K562 (cell line): Measurements from ENCODE around the gene IL15. TPM values are rescaled to one million over a fixed set of nuclear protein-coding genes. Genes with fewer than 3 reads are reported as not detected.

Experiments
- ATAC-seq: fragments of 200-7000 bp; cut with Tn5 transposase; 3 replicates; pipeline ENCODE4 v1.9.1; 2020; ENCODE audit warnings: moderate library complexity
- BruUV-seq: library from RNA; stranded (reverse); fragments of 400-500 nt; replicated peaks from 2 replicates; lab custom pipeline; 2021; lab: Mats Ljungman, UMichigan
- CTCF ChIA-PET: fragments of 300-600 bp; formaldehyde crosslinking; extraction: SDS; loops from one replicate; lab custom pipeline; 2021; ENCODE audit warnings: low intra/inter-chr PET ratio; lab: Yijun Ruan, JAX
- POLR2A ChIA-PET: fragments of 300-600, 350-650 bp; sonication (Branson Sonifier 250); formaldehyde crosslinking; extraction: SDS; loops from one replicate; lab custom pipeline; 2021; ENCODE audit warnings: antibody characterized with exemption, inconsistent platforms; lab: Yijun Ruan, JAX
- DNase-seq, 4 experiments: peaks; one replicate each; pipeline versions ENCODE4 v3.0.0 to v3.0.0-alpha.2; 2011 to 2018; ENCODE audit warnings: low spot score in 3 of 4, mixed read lengths in 3 of 4; ENCODE audit errors: extremely low read depth in 1 of 4
- FAIRE-seq: peaks from 2 replicates; lab custom pipeline; 2011; peaks lifted over from hg19 to GRCh38; lab: Jason Lieb, UNC
- H2AFZ ChIP-seq: 2 replicates; pipeline ENCODE4 v1.6.0; 2011; ENCODE audit warnings: low read depth, low read length, control low read depth, inconsistent platforms
- H3K27ac ChIP-seq: fragments of 200-600 bp; 3 replicates; pipeline ENCODE4 v1.8.0; 2011; ENCODE audit warnings: low read depth, mild to moderate bottlenecking, control low read depth, inconsistent platforms, low read length, moderate library complexity, mixed read lengths; ENCODE audit errors: extremely low read depth
- H3K27me3 ChIP-seq, 2 experiments: fragments of 300-600 bp in 1 of 2; 2 replicates in 1 of 2; 3 replicates in 1 of 2; pipeline versions ENCODE4 v1.6.0 to v1.8.0; 2011; ENCODE audit warnings: inconsistent platforms in 2 of 2, low read length in 2 of 2, mild to moderate bottlenecking in 1 of 2, mixed read lengths in 1 of 2, moderate library complexity in 1 of 2; ENCODE audit not compliant: control insufficient read depth in 2 of 2, insufficient read depth in 2 of 2
- H3K36me3 ChIP-seq: fragments of 300-600 bp; 3 replicates; pipeline ENCODE4 v1.8.0; 2011; ENCODE audit warnings: mild to moderate bottlenecking, low read length, inconsistent platforms; ENCODE audit not compliant: control insufficient read depth, insufficient read depth
- H3K4me1 ChIP-seq, 2 experiments: fragments of 200-600 bp in 1 of 2; replicated peaks in 1 of 2; 2 replicates in 1 of 2; 3 replicates in 1 of 2; pipeline versions ENCODE4 v1.5.1 to v1.8.0; 2011; ENCODE audit warnings: inconsistent platforms in 2 of 2, low read length in 2 of 2, mild to moderate bottlenecking in 1 of 2, mixed read lengths in 1 of 2, moderate library complexity in 1 of 2; ENCODE audit not compliant: control insufficient read depth in 2 of 2, insufficient read depth in 2 of 2
- H3K4me2 ChIP-seq: 2 replicates; pipeline ENCODE4 v1.6.1; 2011; ENCODE audit warnings: low read length, control low read depth, inconsistent platforms, mixed read lengths; ENCODE audit not compliant: insufficient read depth
- H3K4me3 ChIP-seq: fragments of 200-600 bp; sonication (generic), shearing (Covaris generic); 2 replicates; pipeline ENCODE4 v1.5.1; 2016; ENCODE audit warnings: control low read depth, inconsistent platforms
- H3K79me2 ChIP-seq: fragments of 200-600 bp; 3 replicates; pipeline ENCODE4 v1.8.0; 2011; ENCODE audit warnings: low read length, inconsistent platforms; ENCODE audit not compliant: control insufficient read depth, insufficient read depth
- H3K9ac ChIP-seq, 2 experiments: 2 replicates each; pipeline versions ENCODE4 v1.6.0 to v1.6.1; 2011; ENCODE audit warnings: low read depth in 2 of 2, low read length in 2 of 2, control low read depth in 1 of 2, inconsistent platforms in 1 of 2, mild to moderate bottlenecking in 1 of 2, mixed read lengths in 1 of 2; ENCODE audit not compliant: insufficient read depth in 1 of 2
- H3K9me1 ChIP-seq: one replicate; pipeline ENCODE4 v1.6.0; 2011; ENCODE audit warnings: inconsistent platforms, mild to moderate bottlenecking, low read length, moderate library complexity; ENCODE audit not compliant: control insufficient read depth, insufficient read depth
- H3K9me3 ChIP-seq: replicated peaks from 2 replicates; pipeline ENCODE4 v1.5.1; 2011; ENCODE audit warnings: low read depth, low read length, inconsistent platforms; ENCODE audit not compliant: control insufficient read depth, insufficient read depth
- H4K20me1 ChIP-seq: replicated peaks from 2 replicates; pipeline ENCODE4 v1.6.1; 2011; ENCODE audit warnings: low read length, inconsistent platforms, mixed read lengths; ENCODE audit not compliant: control insufficient read depth, insufficient read depth
- CAMTA2 ChIP-seq: fragments of 250-450 bp; sonication (Bioruptor Pico); conservative IDR thresholded peaks from 2 replicates; pipeline ENCODE4 v1.5.1; 2022
- COPS2 ChIP-seq: fragments of 450-650 bp; conservative IDR thresholded peaks from 2 replicates; pipeline ENCODE4 v1.6.1; 2016; ENCODE audit warnings: mild to moderate bottlenecking, moderate library complexity
- CREB5 ChIP-seq: fragments of 250-450 bp; sonication (Bioruptor Pico); IDR thresholded peaks from 2 replicates; pipeline ENCODE4 v1.5.0; 2020; ENCODE audit warnings: mild to moderate bottlenecking
- DPF2 ChIP-seq: fragments of 450-650 bp; IDR thresholded peaks from 2 replicates; pipeline ENCODE4 v1.6.1; 2016
- HDAC1 ChIP-seq, 2 experiments: fragments of 450-650 bp; IDR thresholded peaks; 2 replicates each; pipeline ENCODE4 v1.6.1; 2016 to 2017; ENCODE audit warnings: inconsistent platforms in 1 of 2, mild to moderate bottlenecking in 1 of 2, moderate library complexity in 1 of 2
- HDAC3 ChIP-seq: fragments of 450-650 bp; IDR thresholded peaks from 2 replicates; pipeline ENCODE4 v1.6.1; 2018; ENCODE audit warnings: borderline replicate concordance, mild to moderate bottlenecking, moderate library complexity; ENCODE audit not compliant: partially characterized antibody
- MTF1 ChIP-seq: fragments of 250-450 bp; sonication (Bioruptor Pico); IDR thresholded peaks from 2 replicates; pipeline ENCODE4 v1.9.0; 2021; ENCODE audit warnings: moderate library complexity, mild to moderate bottlenecking, inconsistent platforms, borderline replicate concordance
- PTRF ChIP-seq: fragments of 450-650 bp; IDR thresholded peaks from 2 replicates; pipeline ENCODE4 v1.6.1; 2016; ENCODE audit warnings: mild to moderate bottlenecking, missing genetic modification characterization, missing compliant biosample characterization
- RHOXF2B ChIP-seq: fragments of 250-450 bp; sonication (Bioruptor Pico); conservative IDR thresholded peaks from 2 replicates; pipeline ENCODE4 v1.5.1; 2021
- SOX6 ChIP-seq: fragments of 450-650 bp; IDR thresholded peaks from 2 replicates; pipeline ENCODE4 v1.6.1; 2014; ENCODE audit warnings: mild to moderate bottlenecking
- U2AF1 ChIP-seq: fragments of 200-400 bp; formaldehyde crosslinking; optimal IDR thresholded peaks from 2 replicates; pipeline ENCODE3; 2017; ENCODE audit warnings: mild to moderate bottlenecking, low read depth, low read length, moderate library complexity
- ZKSCAN3 ChIP-seq: fragments of 250-450 bp; sonication (Bioruptor Pico); IDR thresholded peaks from 2 replicates; pipeline ENCODE4 v1.4.0; 2020
- ZNF699 ChIP-seq: fragments of 250-450 bp; sonication (Bioruptor Pico); IDR thresholded peaks from 2 replicates; pipeline ENCODE4 v1.8.0; 2021; ENCODE audit warnings: mild to moderate bottlenecking, moderate library complexity; ENCODE audit not compliant: insufficient replicate concordance
- WGBS: fragments of 100-300 bp; shearing (Covaris generic); methylation state at CpG from one replicate; pipeline ENCODE4 v1.1.6; 2016; ENCODE audit warnings: low coverage, mixed read lengths; ENCODE audit not compliant: insufficient coverage; ENCODE audit errors: missing lambda C conversion rate; 5-methylcytosine and 5-hydroxymethylcytosine counted together
- in situ Hi-C: fragments of 300-500 bp; cut with MboI; formaldehyde crosslinking; loops from 4 replicates; pipeline ENCODE4 v1.15.0; 2018; ENCODE audit warnings: inconsistent platforms, mixed read lengths
- intact Hi-C: fragments of 100-400 bp; cut with micrococcal nuclease; formaldehyde crosslinking; loops from 2 replicates; pipeline ENCODE4 v1.14.2; 2022
- polyA plus RNA-seq, 8 experiments: library from polyadenylated mRNA; depleted of rRNA in 4 of 8; stranded (reverse) in 5 of 8; unstranded in 3 of 8; fragments of >200 nt; fragmentation: Nextera tagmentation in 2 of 8; fragmentation: Illumina TruSeq in 1 of 8; extraction: Ambion mirVana in 2 of 8; extraction: Trizol in 1 of 8; gene quantifications; 2 replicates each; pipeline versions ENCODE4 v1.2.1 to v1.2.3, GENCODE V29; 2011 to 2014; ENCODE audit warnings: inconsistent platforms in 1 of 8, missing spikeins in 1 of 8
- total RNA-seq, 7 experiments: library from RNA; depleted of rRNA in 6 of 7; stranded (reverse); fragments of >200 nt in 6 of 7; fragmentation: Illumina TruSeq in 2 of 7; extraction: Trizol in 2 of 7; gene quantifications; 2 replicates each; pipeline versions ENCODE4 v1.2.1 to v1.2.3, GENCODE V29; 2011 to 2021; ENCODE audit warnings: low replicate concordance in 1 of 7

IL15 gene
- total and polyA plus RNA-seq, 9 of the 15 experiments (the other 6 are each of a cell fraction or from before 2014, with no cell fraction given): 0.13 to 0.50 (median 0.34) TPM

GRCh38 chr4:141609243-141609642 lies 27.1 kb upstream of the IL15 start:
- H3K4me1 ChIP-seq: no peaks in the 10 kb centered on the region
- CTCF ChIA-PET: no interaction called here
- DNase-seq: no peak
- no peak for TF ChIP-seq RHOXF2B (CRISPR knock-in tag)
- TF ChIP-seq ZNF699 (CRISPR knock-in tag): no peak
- no peak for TF ChIP-seq CREB5
- TF ChIP-seq HDAC3: no peak
- TF ChIP-seq ZKSCAN3 (CRISPR knock-in tag): no peak
- no peak for TF ChIP-seq SOX6
- TF ChIP-seq CAMTA2: no peak
- TF ChIP-seq DPF2: no peak
- TF ChIP-seq HDAC1 (IDR thresholded peaks at IDR 0.05): no peak
- no peak for TF ChIP-seq MTF1 (CRISPR knock-in tag)
- no peak for TF ChIP-seq PTRF (tag)
- no peak for TF ChIP-seq COPS2
- no peak for TF ChIP-seq U2AF1
- TF ChIP-seq, all 486 proteins: peak for 0
- Histone ChIP-seq H2AFZ (no peak overlapping the region), H3K36me3 (no peaks in the 10 kb centered on the region), H4K20me1 (no peaks in the 10 kb centered on the region), H3K9me3 (no peaks in the 10 kb centered on the region), H3K4me2 (no peak overlapping the region), H3K9ac (no peak overlapping the region), H3K27ac (no peak overlapping the region), H3K9me1 (no peaks in the 10 kb centered on the region), H3K27me3 (no peaks in the 10 kb centered on the region), H3K4me3 (no peak overlapping the region), H3K79me2 (no peaks in the 10 kb centered on the region)
- FAIRE-seq (no peak), ATAC-seq (no peak)
- intact Hi-C loops (no loop called here), in situ Hi-C loops (no loop called here)
- POLR2A ChIA-PET: no interaction called here
- BruUV-seq: no TSS peak
- WGBS: 3% methylated on average over 4 of the region's 4 CpGs
